Prostate gland (tissue), 2 donors: ENCODE results near the gene ANKRD50.

ENCODE experiments used
- POLR2A ChIP-seq: fragments of 450-650 bp; IDR thresholded peaks from one replicate; pipeline ENCODE4 v1.6.1; 2016; ENCODE audit warnings: antibody characterized with exemption, mild to moderate bottlenecking
- TF ChIP-seq, protein P1 (sequence below), 4 experiments: fragments of 200-600 bp in 2 of 4; fragments of 450-650 bp in 2 of 4; sonication (generic) in 2 of 4; IDR thresholded peaks; 1 replicate in 3 of 4; 2 replicates in 1 of 4; pipeline ENCODE4 v1.5.1; 2016 to 2019; ENCODE audit warnings: antibody characterized with exemption in 4 of 4, mild to moderate bottlenecking in 2 of 4, moderate library complexity in 2 of 4

DNA sequence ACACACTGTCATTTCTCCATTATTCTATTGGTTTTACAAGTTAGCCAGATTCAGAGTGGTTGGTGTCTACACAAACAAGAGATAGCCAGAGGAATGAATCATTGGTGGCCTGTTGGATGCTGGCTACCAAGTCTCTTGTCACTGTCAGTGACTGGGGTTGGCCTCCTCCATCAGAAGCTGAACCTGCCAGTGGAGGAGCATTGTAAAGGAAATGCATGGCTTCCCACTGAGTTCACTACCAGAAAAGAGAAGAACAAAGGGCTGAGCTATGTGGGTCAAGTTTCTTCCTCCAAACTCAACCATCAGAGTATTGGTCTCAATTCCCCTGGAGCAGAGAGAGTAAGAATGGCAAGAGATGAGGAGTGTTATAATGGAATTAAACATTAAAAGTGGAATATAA is 26.5 kb upstream of the ANKRD50 start:
- TF ChIP-seq, protein P1, sequence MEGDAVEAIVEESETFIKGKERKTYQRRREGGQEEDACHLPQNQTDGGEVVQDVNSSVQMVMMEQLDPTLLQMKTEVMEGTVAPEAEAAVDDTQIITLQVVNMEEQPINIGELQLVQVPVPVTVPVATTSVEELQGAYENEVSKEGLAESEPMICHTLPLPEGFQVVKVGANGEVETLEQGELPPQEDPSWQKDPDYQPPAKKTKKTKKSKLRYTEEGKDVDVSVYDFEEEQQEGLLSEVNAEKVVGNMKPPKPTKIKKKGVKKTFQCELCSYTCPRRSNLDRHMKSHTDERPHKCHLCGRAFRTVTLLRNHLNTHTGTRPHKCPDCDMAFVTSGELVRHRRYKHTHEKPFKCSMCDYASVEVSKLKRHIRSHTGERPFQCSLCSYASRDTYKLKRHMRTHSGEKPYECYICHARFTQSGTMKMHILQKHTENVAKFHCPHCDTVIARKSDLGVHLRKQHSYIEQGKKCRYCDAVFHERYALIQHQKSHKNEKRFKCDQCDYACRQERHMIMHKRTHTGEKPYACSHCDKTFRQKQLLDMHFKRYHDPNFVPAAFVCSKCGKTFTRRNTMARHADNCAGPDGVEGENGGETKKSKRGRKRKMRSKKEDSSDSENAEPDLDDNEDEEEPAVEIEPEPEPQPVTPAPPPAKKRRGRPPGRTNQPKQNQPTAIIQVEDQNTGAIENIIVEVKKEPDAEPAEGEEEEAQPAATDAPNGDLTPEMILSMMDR (IDR thresholded peaks at IDR 0.05): no peak
- TF ChIP-seq POLR2A: no peak
